K562 (cell line): Measurements from ENCODE around the gene STRIP1. TPM values are rescaled to one million over a fixed set of nuclear protein-coding genes. Genes with fewer than 3 reads are reported as not detected.

Source experiments
- ATAC-seq: fragments of 200-7000 bp; cut with Tn5 transposase; 3 replicates; pipeline ENCODE4 v1.9.1; 2020; ENCODE audit warnings: moderate library complexity
- BruUV-seq: library from RNA; stranded (reverse); fragments of 400-500 nt; replicated peaks from 2 replicates; lab custom pipeline; 2021; lab: Mats Ljungman, UMichigan
- CTCF ChIA-PET: fragments of 300-600 bp; formaldehyde crosslinking; extraction: SDS; loops from one replicate; lab custom pipeline; 2021; ENCODE audit warnings: low intra/inter-chr PET ratio; lab: Yijun Ruan, JAX
- POLR2A ChIA-PET: fragments of 300-600, 350-650 bp; sonication (Branson Sonifier 250); formaldehyde crosslinking; extraction: SDS; loops from one replicate; lab custom pipeline; 2021; ENCODE audit warnings: antibody characterized with exemption, inconsistent platforms; lab: Yijun Ruan, JAX
- DNase-seq, 4 experiments: peaks; one replicate each; pipeline versions ENCODE4 v3.0.0 to v3.0.0-alpha.2; 2011 to 2018; ENCODE audit warnings: low spot score in 3 of 4, mixed read lengths in 3 of 4; ENCODE audit errors: extremely low read depth in 1 of 4
- FAIRE-seq: peaks from 2 replicates; lab custom pipeline; 2011; peaks lifted over from hg19 to GRCh38; lab: Jason Lieb, UNC
- H2AFZ ChIP-seq: 2 replicates; pipeline ENCODE4 v1.6.0; 2011; ENCODE audit warnings: low read depth, low read length, control low read depth, inconsistent platforms
- H3K27ac ChIP-seq: fragments of 200-600 bp; 3 replicates; pipeline ENCODE4 v1.8.0; 2011; ENCODE audit warnings: low read depth, mild to moderate bottlenecking, control low read depth, inconsistent platforms, low read length, moderate library complexity, mixed read lengths; ENCODE audit errors: extremely low read depth
- H3K27me3 ChIP-seq, 2 experiments: fragments of 300-600 bp in 1 of 2; 2 replicates in 1 of 2; 3 replicates in 1 of 2; pipeline versions ENCODE4 v1.6.0 to v1.8.0; 2011; ENCODE audit warnings: inconsistent platforms in 2 of 2, low read length in 2 of 2, mild to moderate bottlenecking in 1 of 2, mixed read lengths in 1 of 2, moderate library complexity in 1 of 2; ENCODE audit not compliant: control insufficient read depth in 2 of 2, insufficient read depth in 2 of 2
- H3K36me3 ChIP-seq: fragments of 300-600 bp; 3 replicates; pipeline ENCODE4 v1.8.0; 2011; ENCODE audit warnings: mild to moderate bottlenecking, low read length, inconsistent platforms; ENCODE audit not compliant: control insufficient read depth, insufficient read depth
- H3K4me1 ChIP-seq, 2 experiments: fragments of 200-600 bp in 1 of 2; replicated peaks in 1 of 2; 2 replicates in 1 of 2; 3 replicates in 1 of 2; pipeline versions ENCODE4 v1.5.1 to v1.8.0; 2011; ENCODE audit warnings: inconsistent platforms in 2 of 2, low read length in 2 of 2, mild to moderate bottlenecking in 1 of 2, mixed read lengths in 1 of 2, moderate library complexity in 1 of 2; ENCODE audit not compliant: control insufficient read depth in 2 of 2, insufficient read depth in 2 of 2
- H3K4me2 ChIP-seq: 2 replicates; pipeline ENCODE4 v1.6.1; 2011; ENCODE audit warnings: low read length, control low read depth, inconsistent platforms, mixed read lengths; ENCODE audit not compliant: insufficient read depth
- H3K4me3 ChIP-seq: fragments of 200-600 bp; sonication (generic), shearing (Covaris generic); 2 replicates; pipeline ENCODE4 v1.5.1; 2016; ENCODE audit warnings: control low read depth, inconsistent platforms
- H3K79me2 ChIP-seq: fragments of 200-600 bp; 3 replicates; pipeline ENCODE4 v1.8.0; 2011; ENCODE audit warnings: low read length, inconsistent platforms; ENCODE audit not compliant: control insufficient read depth, insufficient read depth
- H3K9ac ChIP-seq, 2 experiments: 2 replicates each; pipeline versions ENCODE4 v1.6.0 to v1.6.1; 2011; ENCODE audit warnings: low read depth in 2 of 2, low read length in 2 of 2, control low read depth in 1 of 2, inconsistent platforms in 1 of 2, mild to moderate bottlenecking in 1 of 2, mixed read lengths in 1 of 2; ENCODE audit not compliant: insufficient read depth in 1 of 2
- H3K9me1 ChIP-seq: one replicate; pipeline ENCODE4 v1.6.0; 2011; ENCODE audit warnings: inconsistent platforms, mild to moderate bottlenecking, low read length, moderate library complexity; ENCODE audit not compliant: control insufficient read depth, insufficient read depth
- H3K9me3 ChIP-seq: replicated peaks from 2 replicates; pipeline ENCODE4 v1.5.1; 2011; ENCODE audit warnings: low read depth, low read length, inconsistent platforms; ENCODE audit not compliant: control insufficient read depth, insufficient read depth
- H4K20me1 ChIP-seq: replicated peaks from 2 replicates; pipeline ENCODE4 v1.6.1; 2011; ENCODE audit warnings: low read length, inconsistent platforms, mixed read lengths; ENCODE audit not compliant: control insufficient read depth, insufficient read depth
- BRCA1 ChIP-seq, 2 experiments: fragments of 450-650 bp in 1 of 2; sonication (generic) in 1 of 2; formaldehyde crosslinking in 1 of 2; IDR thresholded peaks; 2 replicates each; pipeline versions ENCODE4 v1.5.0 to v1.6.1; 2017 to 2020; ENCODE audit warnings: mild to moderate bottlenecking in 1 of 2, missing genetic modification reagents in 1 of 2
- ESRRA ChIP-seq: fragments of 450-650 bp; IDR thresholded peaks from 2 replicates; pipeline ENCODE4 v1.6.1; 2014; ENCODE audit warnings: low read depth, mild to moderate bottlenecking, moderate library complexity, borderline replicate concordance
- MAFK ChIP-seq: IDR thresholded peaks from 2 replicates; pipeline ENCODE4 v1.6.1; 2011; ENCODE audit warnings: low read length, improper control_type of control experiment
- NEUROD1 ChIP-seq: fragments of 150-350 bp; IDR thresholded peaks from 2 replicates; pipeline ENCODE4 v1.6.1; 2014; ENCODE audit warnings: borderline replicate concordance, low read length, low read depth; ENCODE audit not compliant: partially characterized antibody
- NRF1 ChIP-seq, 2 experiments: fragments of 450-650 bp; IDR thresholded peaks in 1 of 2; conservative IDR thresholded peaks in 1 of 2; 2 replicates each; pipeline ENCODE4 v1.6.1; 2014; ENCODE audit warnings: mild to moderate bottlenecking in 2 of 2
- SOX6 ChIP-seq: fragments of 450-650 bp; IDR thresholded peaks from 2 replicates; pipeline ENCODE4 v1.6.1; 2014; ENCODE audit warnings: mild to moderate bottlenecking
- SP2 ChIP-seq: IDR thresholded peaks from 2 replicates; pipeline ENCODE4 v1.6.1; 2011; ENCODE audit warnings: mild to moderate bottlenecking, low read depth, low read length, moderate library complexity; ENCODE audit not compliant: poor library complexity, severe bottlenecking; ENCODE audit errors: extremely low read depth
- SPI1 ChIP-seq: IDR thresholded peaks from 2 replicates; pipeline ENCODE4 v1.6.1; 2011; ENCODE audit warnings: low read depth, low read length, control low read depth, borderline replicate concordance
- ZNF133 ChIP-seq: fragments of 250-450 bp; sonication (Bioruptor Pico); IDR thresholded peaks from 2 replicates; pipeline ENCODE4 v1.4.0; 2020; ENCODE audit warnings: mild to moderate bottlenecking
- ZNF445 ChIP-seq: fragments of 250-450 bp; sonication (Bioruptor Pico); IDR thresholded peaks from 2 replicates; pipeline ENCODE4 v1.4.0; 2020; ENCODE audit warnings: low read depth, mild to moderate bottlenecking, moderate library complexity
- ZNF644 ChIP-seq: fragments of 200-800 bp; sonication (Bioruptor generic); IDR thresholded peaks from 2 replicates; pipeline ENCODE4 v1.6.1; 2016; ENCODE audit warnings: low read depth, missing genetic modification characterization, missing compliant biosample characterization
- WGBS: fragments of 100-300 bp; shearing (Covaris generic); methylation state at CpG from one replicate; pipeline ENCODE4 v1.1.6; 2016; ENCODE audit warnings: low coverage, mixed read lengths; ENCODE audit not compliant: insufficient coverage; ENCODE audit errors: missing lambda C conversion rate; 5-methylcytosine and 5-hydroxymethylcytosine counted together
- in situ Hi-C: fragments of 300-500 bp; cut with MboI; formaldehyde crosslinking; loops from 4 replicates; pipeline ENCODE4 v1.15.0; 2018; ENCODE audit warnings: inconsistent platforms, mixed read lengths
- intact Hi-C: fragments of 100-400 bp; cut with micrococcal nuclease; formaldehyde crosslinking; loops from 2 replicates; pipeline ENCODE4 v1.14.2; 2022
- polyA plus RNA-seq, 8 experiments: library from polyadenylated mRNA; depleted of rRNA in 4 of 8; stranded (reverse) in 5 of 8; unstranded in 3 of 8; fragments of >200 nt; fragmentation: Nextera tagmentation in 2 of 8; fragmentation: Illumina TruSeq in 1 of 8; extraction: Ambion mirVana in 2 of 8; extraction: Trizol in 1 of 8; gene quantifications; 2 replicates each; pipeline versions ENCODE4 v1.2.1 to v1.2.3, GENCODE V29; 2011 to 2014; ENCODE audit warnings: inconsistent platforms in 1 of 8, missing spikeins in 1 of 8
- total RNA-seq, 7 experiments: library from RNA; depleted of rRNA in 6 of 7; stranded (reverse); fragments of >200 nt in 6 of 7; fragmentation: Illumina TruSeq in 2 of 7; extraction: Trizol in 2 of 7; gene quantifications; 2 replicates each; pipeline versions ENCODE4 v1.2.1 to v1.2.3, GENCODE V29; 2011 to 2021; ENCODE audit warnings: low replicate concordance in 1 of 7
- TF ChIP-seq, protein P1 (sequence below): fragments of 250-450 bp; sonication (Bioruptor Pico); IDR thresholded peaks from 2 replicates; pipeline ENCODE4 v1.8.0; 2021; ENCODE audit warnings: moderate library complexity, mild to moderate bottlenecking, inconsistent platforms
- TF ChIP-seq, protein P2 (sequence below): fragments of 250-450 bp; sonication (Bioruptor Pico); IDR thresholded peaks from 2 replicates; pipeline ENCODE4 v1.8.0; 2022; ENCODE audit warnings: moderate library complexity, mild to moderate bottlenecking, inconsistent platforms

STRIP1 gene
- total and polyA plus RNA-seq, 9 of the 15 experiments (the other 6 are each of a cell fraction or from before 2014, with no cell fraction given), result 9.9 to 42.3 (median 32.0) TPM

DNA sequence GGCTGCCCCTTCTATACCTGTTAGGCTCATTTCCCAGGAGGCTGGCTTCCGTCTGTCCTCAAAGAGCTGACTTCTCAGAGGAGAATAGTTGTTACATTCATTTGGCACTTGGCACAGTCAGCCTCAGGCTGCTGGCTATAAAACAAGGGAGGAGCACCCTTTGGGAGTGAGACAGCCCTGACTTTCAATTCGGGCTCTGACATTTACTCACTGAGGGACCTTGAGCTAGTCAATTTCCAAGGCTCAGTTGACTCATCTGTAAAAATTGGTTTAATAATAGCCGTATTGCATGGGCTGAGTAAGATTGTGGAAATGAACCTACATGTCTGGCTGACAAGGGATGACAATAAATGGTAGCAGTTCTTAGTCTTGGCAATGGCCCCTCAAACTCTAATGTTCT lies 22.4 kb downstream of the STRIP1 start (continued):
- TF ChIP-seq, protein P1, sequence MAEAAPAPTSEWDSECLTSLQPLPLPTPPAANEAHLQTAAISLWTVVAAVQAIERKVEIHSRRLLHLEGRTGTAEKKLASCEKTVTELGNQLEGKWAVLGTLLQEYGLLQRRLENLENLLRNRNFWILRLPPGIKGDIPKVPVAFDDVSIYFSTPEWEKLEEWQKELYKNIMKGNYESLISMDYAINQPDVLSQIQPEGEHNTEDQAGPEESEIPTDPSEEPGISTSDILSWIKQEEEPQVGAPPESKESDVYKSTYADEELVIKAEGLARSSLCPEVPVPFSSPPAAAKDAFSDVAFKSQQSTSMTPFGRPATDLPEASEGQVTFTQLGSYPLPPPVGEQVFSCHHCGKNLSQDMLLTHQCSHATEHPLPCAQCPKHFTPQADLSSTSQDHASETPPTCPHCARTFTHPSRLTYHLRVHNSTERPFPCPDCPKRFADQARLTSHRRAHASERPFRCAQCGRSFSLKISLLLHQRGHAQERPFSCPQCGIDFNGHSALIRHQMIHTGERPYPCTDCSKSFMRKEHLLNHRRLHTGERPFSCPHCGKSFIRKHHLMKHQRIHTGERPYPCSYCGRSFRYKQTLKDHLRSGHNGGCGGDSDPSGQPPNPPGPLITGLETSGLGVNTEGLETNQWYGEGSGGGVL (CRISPR knock-in tag), result no peak
- TF ChIP-seq ZNF644 (tag), result no peak
- no peak for TF ChIP-seq MAFK
- TF ChIP-seq BRCA1 (IDR thresholded peaks at IDR 0.05), result no peak
- TF ChIP-seq BRCA1 (CRISPR knock-in tag; IDR thresholded peaks at IDR 0.05), result no peak

DNA sequence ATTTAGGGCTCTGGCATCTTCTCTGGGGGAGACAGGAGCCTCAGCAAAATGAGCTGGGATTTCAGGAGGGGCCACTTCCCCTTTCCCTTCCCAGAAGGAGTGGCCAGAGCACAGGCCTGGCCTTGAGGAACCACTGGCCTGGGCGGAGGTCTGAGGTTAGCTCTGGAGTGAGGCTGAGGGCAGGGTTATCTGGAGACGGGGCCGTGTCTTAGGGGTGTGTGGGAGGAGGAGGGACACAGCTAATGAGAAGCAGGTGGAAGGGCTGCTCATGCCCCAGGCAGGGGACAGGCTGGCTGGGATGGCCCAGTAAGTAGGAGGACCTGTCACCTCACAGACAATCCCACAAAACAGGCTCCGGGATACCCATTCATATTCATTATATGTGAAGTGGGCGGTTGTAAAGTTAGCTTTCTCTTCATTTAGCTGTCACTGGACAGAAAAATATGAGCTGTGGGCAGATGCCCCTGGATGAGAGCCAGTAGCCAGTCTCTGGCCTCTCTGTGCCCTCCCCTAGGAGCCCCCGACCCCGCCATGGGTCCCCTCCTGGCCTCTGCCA lies 23.6 kb downstream of the STRIP1 start:
- Histone ChIP-seq H3K27ac (no peak overlapping the region), H4K20me1 (peaks cover 39% of the 10 kb centered on the region), H3K36me3 (peaks cover 54% of the 10 kb centered on the region), H2AFZ (no peak overlapping the region), H3K27me3 (no peaks in the 10 kb centered on the region), H3K9me1 (peaks cover 12% of the 10 kb centered on the region), H3K9ac (peak overlapping the region in 1 of 2 experiments; percentile 47; a peak in 2 of 4 replicates), H3K4me2 (no peak overlapping the region), H3K4me3 (no peak overlapping the region), H3K9me3 (no peaks in the 10 kb centered on the region), H3K4me1 (peaks cover 24 to 33% of the 10 kb centered on the region in 2 experiments), H3K79me2 (no peaks in the 10 kb centered on the region)
- intact Hi-C loops (loop anchor here (10.0 kb wide), 1 partner anchor 407 kb away; no protein-coding TSS in a partner anchor), in situ Hi-C loops (no loop called here)
- ChIA-PET POLR2A (interaction anchor here (0.6 to 18.1 kb wide), 9 partner anchors 9 to 402 kb away, joined by 3 to 200 read pairs (median 4); partner anchors contain the start of genes RBM15 and STRIP1), CTCF (interaction anchor here (1.2 kb wide), 1 partner anchor 415 kb away, joined by 4 read pairs; no protein-coding TSS in a partner anchor)
- DNase-seq (peak; percentile 53 to 82 (median 66)), ATAC-seq (peak; percentile 80), FAIRE-seq (peak; percentile 77)
- BruUV-seq, result no TSS peak
- WGBS, result 40% methylated on average over 7 of the region's 7 CpGs
- TF ChIP-seq ZNF445 (CRISPR knock-in tag) (no peak), ESRRA (peak; percentile 47; the same call in 1 of the 2 replicates), NRF1 (conservative IDR thresholded peaks at IDR 0.05 in 1 of 2, IDR thresholded peaks at IDR 0.05 in 1 of 2) (peak; percentile 47 to 58; a peak in 3 of 4 replicates), SPI1 (peak; percentile 98), SP2 (no peak), SOX6 (peak; percentile 54; the same call in 1 of the 2 replicates), ZNF133 (CRISPR knock-in tag) (no peak), NEUROD1 (no peak)
- TF ChIP-seq, protein P2, sequence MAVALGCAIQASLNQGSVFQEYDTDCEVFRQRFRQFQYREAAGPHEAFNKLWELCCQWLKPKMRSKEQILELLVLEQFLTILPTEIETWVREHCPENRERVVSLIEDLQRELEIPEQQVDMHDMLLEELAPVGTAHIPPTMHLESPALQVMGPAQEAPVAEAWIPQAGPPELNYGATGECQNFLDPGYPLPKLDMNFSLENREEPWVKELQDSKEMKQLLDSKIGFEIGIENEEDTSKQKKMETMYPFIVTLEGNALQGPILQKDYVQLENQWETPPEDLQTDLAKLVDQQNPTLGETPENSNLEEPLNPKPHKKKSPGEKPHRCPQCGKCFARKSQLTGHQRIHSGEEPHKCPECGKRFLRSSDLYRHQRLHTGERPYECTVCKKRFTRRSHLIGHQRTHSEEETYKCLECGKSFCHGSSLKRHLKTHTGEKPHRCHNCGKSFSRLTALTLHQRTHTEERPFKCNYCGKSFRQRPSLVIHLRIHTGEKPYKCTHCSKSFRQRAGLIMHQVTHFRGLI, result peak; percentile 40; the same call in 1 of the 2 replicates
